Liver (tissue), 9 donors: ENCODE measurements around the gene THSD4. TPM values are rescaled to one million over a fixed set of nuclear protein-coding genes. Genes with fewer than 3 reads are reported as not detected.

Experiments
- DNase-seq: peaks from one replicate; pipeline ENCODE4 v3.0.0-alpha.2; 2017; ENCODE audit warnings: low spot score
- H3K27ac ChIP-seq, 2 donors: one replicate each; pipeline ENCODE4 v1.7.0; 2013; ENCODE audit warnings: inconsistent platforms in 2 of 2, low read length in 2 of 2, control low read depth in 1 of 2, low read depth in 1 of 2, mild to moderate bottlenecking in 1 of 2
- H3K27me3 ChIP-seq, 4 donors: one replicate each; pipeline versions ENCODE4 v1.6.1 to v1.7.0; 2013; ENCODE audit warnings: low read length in 3 of 4, inconsistent platforms in 1 of 4, mild to moderate bottlenecking in 1 of 4, moderate library complexity in 1 of 4; ENCODE audit not compliant: control insufficient read depth in 4 of 4, insufficient read depth in 4 of 4
- H3K36me3 ChIP-seq, 4 donors: one replicate each; pipeline versions ENCODE4 v1.6.1 to v1.7.0; 2013; ENCODE audit warnings: low read length in 3 of 4, mild to moderate bottlenecking in 3 of 4, low read depth in 1 of 4, moderate library complexity in 1 of 4; ENCODE audit not compliant: control insufficient read depth in 4 of 4, insufficient read depth in 3 of 4
- H3K4me1 ChIP-seq, 4 donors: one replicate each; pipeline versions ENCODE4 v1.6.1 to v1.7.0; 2013; ENCODE audit warnings: low read length in 3 of 4, mild to moderate bottlenecking in 3 of 4, moderate library complexity in 1 of 4; ENCODE audit not compliant: control insufficient read depth in 4 of 4, insufficient read depth in 4 of 4
- H3K4me3 ChIP-seq, 3 donors: one replicate each; pipeline versions ENCODE4 v1.6.1 to v1.7.0; 2013; ENCODE audit warnings: low read length in 3 of 3, control low read depth in 1 of 3, low read depth in 1 of 3, mild to moderate bottlenecking in 1 of 3
- H3K9ac ChIP-seq, 2 donors: one replicate each; pipeline ENCODE4 v1.7.0; 2013; ENCODE audit warnings: low read length in 2 of 2, mild to moderate bottlenecking in 2 of 2, moderate library complexity in 2 of 2, control low read depth in 1 of 2, low read depth in 1 of 2
- H3K9me3 ChIP-seq, 4 donors: one replicate each; pipeline versions ENCODE4 v1.6.1 to v1.7.0; 2013; ENCODE audit warnings: low read length in 3 of 4; ENCODE audit not compliant: control insufficient read depth in 4 of 4
- EGR1 ChIP-seq, 2 donors: IDR thresholded peaks; 2 replicates each; pipeline ENCODE4 v1.6.1; 2016 to 2018; ENCODE audit warnings: antibody characterized with exemption in 2 of 2, low read depth in 2 of 2
- FOXA1 ChIP-seq: IDR thresholded peaks from 2 replicates; pipeline ENCODE4 v1.6.1; 2016; ENCODE audit warnings: antibody characterized with exemption
- FOXA2 ChIP-seq: IDR thresholded peaks from 2 replicates; pipeline ENCODE4 v1.6.1; 2016; ENCODE audit warnings: antibody characterized with exemption
- HNF4A ChIP-seq, 2 donors: conservative IDR thresholded peaks; 2 replicates each; pipeline ENCODE4 v1.6.1; 2016; ENCODE audit warnings: antibody characterized with exemption in 2 of 2, mild to moderate bottlenecking in 2 of 2
- HNF4G ChIP-seq: IDR thresholded peaks from 2 replicates; pipeline ENCODE4 v1.6.1; 2016; ENCODE audit warnings: antibody characterized with exemption
- JUND ChIP-seq, 2 donors: IDR thresholded peaks; 2 replicates each; pipeline ENCODE4 v1.6.1; 2016; ENCODE audit warnings: antibody characterized with exemption in 2 of 2
- NR2F2 ChIP-seq: IDR thresholded peaks from 2 replicates; pipeline ENCODE4 v1.6.1; 2016; ENCODE audit warnings: antibody characterized with exemption
- RXRA ChIP-seq, 2 donors: IDR thresholded peaks; 2 replicates each; pipeline ENCODE4 v1.6.1; 2017 to 2018; ENCODE audit warnings: antibody characterized with exemption in 2 of 2, mild to moderate bottlenecking in 1 of 2
- SP1 ChIP-seq: IDR thresholded peaks from 2 replicates; pipeline ENCODE4 v1.6.1; 2018; ENCODE audit warnings: antibody characterized with exemption, mild to moderate bottlenecking
- whole genome bisulfite sequencing: extraction: QIAGEN DNeasy Blood & Tissue Kit; methylation state at CpG from one replicate; pipeline ENCODE4 v1.1.7; 2013; 5-methylcytosine and 5-hydroxymethylcytosine counted together
- polyA plus RNA-seq, 2 donors: library from polyadenylated mRNA; stranded (reverse) in 1 of 2; unstranded in 1 of 2; fragments of 200-250 nt in 1 of 2; fragments of >200 nt in 1 of 2; fragmentation: Nextera tagmentation in 1 of 2; extraction: Ambion mirVana in 1 of 2; gene quantifications; one replicate each; pipeline versions ENCODE4 v1.2.1 to v1.2.3, GENCODE V29; 2013 to 2015
- total RNA-seq, 2 donors: library from RNA; depleted of rRNA; stranded (reverse); fragments of >200 nt; gene quantifications; one replicate each; pipeline ENCODE4 v1.2.3, GENCODE V29; 2014
- TF ChIP-seq, protein P1 (sequence below): fragments of 150-350 bp; IDR thresholded peaks from 2 replicates; pipeline ENCODE4 v1.5.1; 2017; ENCODE audit warnings: improper control_type of control experiment, low read depth, low read length; ENCODE audit not compliant: missing input control
- TF ChIP-seq, protein P2 (sequence below): IDR thresholded peaks from 2 replicates; pipeline ENCODE4 v1.6.1; 2016; ENCODE audit warnings: antibody characterized with exemption
- TF ChIP-seq, protein P3 (sequence below): IDR thresholded peaks from 2 replicates; pipeline ENCODE4 v1.6.1; 2016; ENCODE audit warnings: antibody characterized with exemption
- TF ChIP-seq, protein P4 (sequence below): IDR thresholded peaks from 2 replicates; pipeline ENCODE4 v1.6.1; 2016; ENCODE audit warnings: antibody characterized with exemption, mild to moderate bottlenecking
- TF ChIP-seq, protein P5 (sequence below): IDR thresholded peaks from 2 replicates; pipeline ENCODE4 v1.6.1; 2016; ENCODE audit warnings: antibody characterized with exemption
- donor health status: healthy.
- donor health status: healthy.
- donor health status: healthy.
- donor health status: healthy.
- donor health status: healthy.

THSD4 gene
- total and polyA plus RNA-seq, 4 donors = 0.23 to 11.5 (median 1.9) TPM

DNA sequence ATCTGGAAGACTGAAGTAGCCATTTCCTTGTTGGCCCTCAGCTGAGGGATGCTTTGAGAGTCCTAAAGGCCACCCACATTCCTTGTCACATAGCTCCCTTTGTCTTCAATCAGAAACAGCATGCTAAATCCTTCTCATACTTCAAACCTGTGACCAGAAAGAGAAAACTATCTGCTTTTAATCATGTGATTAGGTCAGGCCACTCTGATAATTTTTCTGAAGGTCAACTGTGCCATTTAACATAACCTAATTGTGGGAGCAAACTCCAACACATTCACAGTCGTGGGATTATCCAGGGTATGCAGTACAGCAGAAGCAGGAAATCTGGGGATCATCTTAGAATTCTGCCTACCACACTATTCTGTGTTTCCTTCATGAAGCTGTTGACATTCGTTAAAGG, 471.2 kb downstream of the THSD4 start:
- TF ChIP-seq, protein P1, sequence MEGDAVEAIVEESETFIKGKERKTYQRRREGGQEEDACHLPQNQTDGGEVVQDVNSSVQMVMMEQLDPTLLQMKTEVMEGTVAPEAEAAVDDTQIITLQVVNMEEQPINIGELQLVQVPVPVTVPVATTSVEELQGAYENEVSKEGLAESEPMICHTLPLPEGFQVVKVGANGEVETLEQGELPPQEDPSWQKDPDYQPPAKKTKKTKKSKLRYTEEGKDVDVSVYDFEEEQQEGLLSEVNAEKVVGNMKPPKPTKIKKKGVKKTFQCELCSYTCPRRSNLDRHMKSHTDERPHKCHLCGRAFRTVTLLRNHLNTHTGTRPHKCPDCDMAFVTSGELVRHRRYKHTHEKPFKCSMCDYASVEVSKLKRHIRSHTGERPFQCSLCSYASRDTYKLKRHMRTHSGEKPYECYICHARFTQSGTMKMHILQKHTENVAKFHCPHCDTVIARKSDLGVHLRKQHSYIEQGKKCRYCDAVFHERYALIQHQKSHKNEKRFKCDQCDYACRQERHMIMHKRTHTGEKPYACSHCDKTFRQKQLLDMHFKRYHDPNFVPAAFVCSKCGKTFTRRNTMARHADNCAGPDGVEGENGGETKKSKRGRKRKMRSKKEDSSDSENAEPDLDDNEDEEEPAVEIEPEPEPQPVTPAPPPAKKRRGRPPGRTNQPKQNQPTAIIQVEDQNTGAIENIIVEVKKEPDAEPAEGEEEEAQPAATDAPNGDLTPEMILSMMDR = no peak
- TF ChIP-seq, protein P2, sequence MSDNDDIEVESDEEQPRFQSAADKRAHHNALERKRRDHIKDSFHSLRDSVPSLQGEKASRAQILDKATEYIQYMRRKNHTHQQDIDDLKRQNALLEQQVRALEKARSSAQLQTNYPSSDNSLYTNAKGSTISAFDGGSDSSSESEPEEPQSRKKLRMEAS = no peak
- TF ChIP-seq, protein P3, sequence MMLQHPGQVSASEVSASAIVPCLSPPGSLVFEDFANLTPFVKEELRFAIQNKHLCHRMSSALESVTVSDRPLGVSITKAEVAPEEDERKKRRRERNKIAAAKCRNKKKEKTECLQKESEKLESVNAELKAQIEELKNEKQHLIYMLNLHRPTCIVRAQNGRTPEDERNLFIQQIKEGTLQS = no peak
- TF ChIP-seq SP1 (no peak), HNF4A (conservative IDR thresholded peaks at IDR 0.05) (no peak), FOXA1 (no peak)
- no peak overlapping the region for H3K9ac ChIP-seq

DNA sequence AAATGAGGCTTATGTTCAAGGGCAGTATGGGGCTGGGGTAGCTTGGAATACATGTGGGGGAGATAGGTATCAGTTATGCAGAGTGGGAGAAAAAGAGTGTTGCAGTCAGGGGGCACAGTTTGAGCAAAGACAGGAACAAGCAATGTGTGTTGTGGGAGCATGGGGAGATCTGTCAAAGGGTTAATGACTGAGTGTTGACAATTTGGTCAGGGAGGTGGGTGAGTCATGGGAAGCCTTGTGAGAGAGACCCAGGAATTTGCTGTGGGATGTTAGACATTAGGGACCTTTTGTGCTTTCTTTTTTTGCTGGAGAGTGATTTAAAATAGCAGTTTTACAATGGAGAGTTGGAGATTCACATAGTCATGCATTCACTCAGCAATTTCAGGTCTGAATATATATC, 473.5 kb downstream of the THSD4 start:
- DNase-seq = no peak
- TF ChIP-seq RXRA (IDR thresholded peaks at IDR 0.05) (no peak), EGR1 (IDR thresholded peaks at IDR 0.05; ENCODE audit: low read depth in 2 of 2) (no peak), HNF4G (no peak), FOXA2 (no peak), HNF4A (conservative IDR thresholded peaks at IDR 0.05) (no peak), JUND (IDR thresholded peaks at IDR 0.05) (no peak), NR2F2 (no peak)
- TF ChIP-seq, protein P4, sequence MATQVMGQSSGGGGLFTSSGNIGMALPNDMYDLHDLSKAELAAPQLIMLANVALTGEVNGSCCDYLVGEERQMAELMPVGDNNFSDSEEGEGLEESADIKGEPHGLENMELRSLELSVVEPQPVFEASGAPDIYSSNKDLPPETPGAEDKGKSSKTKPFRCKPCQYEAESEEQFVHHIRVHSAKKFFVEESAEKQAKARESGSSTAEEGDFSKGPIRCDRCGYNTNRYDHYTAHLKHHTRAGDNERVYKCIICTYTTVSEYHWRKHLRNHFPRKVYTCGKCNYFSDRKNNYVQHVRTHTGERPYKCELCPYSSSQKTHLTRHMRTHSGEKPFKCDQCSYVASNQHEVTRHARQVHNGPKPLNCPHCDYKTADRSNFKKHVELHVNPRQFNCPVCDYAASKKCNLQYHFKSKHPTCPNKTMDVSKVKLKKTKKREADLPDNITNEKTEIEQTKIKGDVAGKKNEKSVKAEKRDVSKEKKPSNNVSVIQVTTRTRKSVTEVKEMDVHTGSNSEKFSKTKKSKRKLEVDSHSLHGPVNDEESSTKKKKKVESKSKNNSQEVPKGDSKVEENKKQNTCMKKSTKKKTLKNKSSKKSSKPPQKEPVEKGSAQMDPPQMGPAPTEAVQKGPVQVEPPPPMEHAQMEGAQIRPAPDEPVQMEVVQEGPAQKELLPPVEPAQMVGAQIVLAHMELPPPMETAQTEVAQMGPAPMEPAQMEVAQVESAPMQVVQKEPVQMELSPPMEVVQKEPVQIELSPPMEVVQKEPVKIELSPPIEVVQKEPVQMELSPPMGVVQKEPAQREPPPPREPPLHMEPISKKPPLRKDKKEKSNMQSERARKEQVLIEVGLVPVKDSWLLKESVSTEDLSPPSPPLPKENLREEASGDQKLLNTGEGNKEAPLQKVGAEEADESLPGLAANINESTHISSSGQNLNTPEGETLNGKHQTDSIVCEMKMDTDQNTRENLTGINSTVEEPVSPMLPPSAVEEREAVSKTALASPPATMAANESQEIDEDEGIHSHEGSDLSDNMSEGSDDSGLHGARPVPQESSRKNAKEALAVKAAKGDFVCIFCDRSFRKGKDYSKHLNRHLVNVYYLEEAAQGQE = no peak
- TF ChIP-seq, protein P5, sequence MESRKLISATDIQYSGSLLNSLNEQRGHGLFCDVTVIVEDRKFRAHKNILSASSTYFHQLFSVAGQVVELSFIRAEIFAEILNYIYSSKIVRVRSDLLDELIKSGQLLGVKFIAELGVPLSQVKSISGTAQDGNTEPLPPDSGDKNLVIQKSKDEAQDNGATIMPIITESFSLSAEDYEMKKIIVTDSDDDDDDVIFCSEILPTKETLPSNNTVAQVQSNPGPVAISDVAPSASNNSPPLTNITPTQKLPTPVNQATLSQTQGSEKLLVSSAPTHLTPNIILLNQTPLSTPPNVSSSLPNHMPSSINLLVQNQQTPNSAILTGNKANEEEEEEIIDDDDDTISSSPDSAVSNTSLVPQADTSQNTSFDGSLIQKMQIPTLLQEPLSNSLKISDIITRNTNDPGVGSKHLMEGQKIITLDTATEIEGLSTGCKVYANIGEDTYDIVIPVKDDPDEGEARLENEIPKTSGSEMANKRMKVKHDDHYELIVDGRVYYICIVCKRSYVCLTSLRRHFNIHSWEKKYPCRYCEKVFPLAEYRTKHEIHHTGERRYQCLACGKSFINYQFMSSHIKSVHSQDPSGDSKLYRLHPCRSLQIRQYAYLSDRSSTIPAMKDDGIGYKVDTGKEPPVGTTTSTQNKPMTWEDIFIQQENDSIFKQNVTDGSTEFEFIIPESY = no peak
- TF ChIP-seq, protein P3 = no peak
- Histone ChIP-seq H3K9ac (no peak overlapping the region), H3K27ac (no peak overlapping the region), H3K4me3 (no peak overlapping the region), H3K4me1 (no peaks in the 10 kb centered on the region), H3K27me3 (no peaks in the 10 kb centered on the region), H3K36me3 (no peaks in the 10 kb centered on the region), H3K9me3 (peaks cover 0 to 8% (median 2%) of the 10 kb centered on the region in 4 donors)

More for the DNA sequence above, 471.2 kb downstream of the THSD4 start:
- no peak overlapping the region for H3K4me3 ChIP-seq
- no peak for DNase-seq
- H3K27ac ChIP-seq = no peak overlapping the region
- 78% methylated on average over 2 of the region's 2 CpGs for WGBS
- no peaks in the 10 kb centered on the region for H3K27me3 ChIP-seq
- H3K9me3 ChIP-seq = peaks cover 0 to 8% (median 2%) of the 10 kb centered on the region in 4 donors
- no peaks in the 10 kb centered on the region for H3K36me3 ChIP-seq
- peaks cover 0 to 2% (median 0%) of the 10 kb centered on the region in 4 donors for H3K4me1 ChIP-seq
